Activated T-cell treated with anti-CD3 and anti-CD28 coated beads for 48 hours (primary cell): ENCODE results near the gene BCL3.

Experiments used
- DNase-seq: peaks from one replicate; pipeline ENCODE4 v3.0.0-alpha.2; 2020; ENCODE audit warnings: low read depth

The BCL3 gene

GRCh38 chr19:44741841-44742329, 6.6 kb upstream of the BCL3 start:
- no peak for DNase-seq

DNA sequence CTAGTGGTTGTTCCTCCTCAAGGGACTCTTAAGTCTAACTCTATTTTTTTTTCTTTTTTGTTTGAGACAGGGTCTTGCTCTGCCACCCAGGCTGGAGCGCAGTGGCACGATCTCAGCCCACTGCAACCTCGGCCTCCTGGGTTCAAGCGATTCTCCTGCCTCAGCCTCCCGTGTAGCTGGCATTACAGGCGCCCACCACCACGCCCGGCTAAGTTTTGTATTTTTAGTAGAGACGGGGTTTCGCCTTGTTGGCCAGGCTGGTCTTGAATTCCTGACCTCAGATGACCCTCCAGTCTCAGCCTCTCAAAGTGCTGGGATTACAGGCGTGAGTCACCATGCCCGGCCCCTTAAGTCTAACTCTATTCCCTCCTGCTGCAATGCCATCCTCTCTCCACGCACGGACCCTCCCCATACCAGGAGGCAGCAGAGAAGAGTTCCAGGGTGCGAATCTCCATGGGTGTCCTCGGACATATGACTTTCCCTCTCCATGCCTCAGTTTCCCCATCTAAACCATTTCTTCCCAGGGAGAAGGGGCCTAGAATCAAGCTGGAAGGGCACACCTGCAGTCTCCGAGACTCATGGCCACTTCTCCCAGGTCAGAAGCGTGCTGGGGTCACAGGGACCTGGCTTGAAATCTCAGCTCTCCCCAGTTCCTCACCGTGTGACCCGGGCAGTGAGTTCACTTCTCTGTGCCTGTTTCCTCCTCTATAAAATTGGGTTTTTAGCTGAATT, 6.0 kb upstream of the BCL3 start:
- no peak for DNase-seq

DNA sequence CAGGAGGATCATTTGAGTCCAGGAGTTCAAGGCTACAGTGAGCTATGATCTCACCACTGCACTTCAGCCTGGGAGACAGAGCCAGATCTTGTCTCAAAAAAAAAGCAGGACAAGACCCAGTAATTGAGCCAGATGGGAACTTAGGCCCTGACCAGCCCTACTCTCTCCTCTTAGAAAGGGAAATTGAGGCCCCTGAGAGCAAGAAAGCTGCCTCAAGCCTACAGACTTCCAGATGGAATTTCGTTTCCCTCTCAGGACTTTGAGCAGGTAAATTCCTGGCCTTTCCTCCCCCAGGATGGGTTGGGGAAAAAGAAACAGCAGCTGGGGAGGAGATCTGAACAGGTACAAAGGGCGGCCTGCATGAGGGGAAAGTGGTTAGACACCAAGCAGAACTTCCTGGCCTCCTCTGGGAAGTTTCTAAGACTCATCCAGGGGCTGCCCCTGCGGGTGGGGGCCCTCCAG, 3.6 kb upstream of the BCL3 start:
- DNase-seq, result no peak

DNA sequence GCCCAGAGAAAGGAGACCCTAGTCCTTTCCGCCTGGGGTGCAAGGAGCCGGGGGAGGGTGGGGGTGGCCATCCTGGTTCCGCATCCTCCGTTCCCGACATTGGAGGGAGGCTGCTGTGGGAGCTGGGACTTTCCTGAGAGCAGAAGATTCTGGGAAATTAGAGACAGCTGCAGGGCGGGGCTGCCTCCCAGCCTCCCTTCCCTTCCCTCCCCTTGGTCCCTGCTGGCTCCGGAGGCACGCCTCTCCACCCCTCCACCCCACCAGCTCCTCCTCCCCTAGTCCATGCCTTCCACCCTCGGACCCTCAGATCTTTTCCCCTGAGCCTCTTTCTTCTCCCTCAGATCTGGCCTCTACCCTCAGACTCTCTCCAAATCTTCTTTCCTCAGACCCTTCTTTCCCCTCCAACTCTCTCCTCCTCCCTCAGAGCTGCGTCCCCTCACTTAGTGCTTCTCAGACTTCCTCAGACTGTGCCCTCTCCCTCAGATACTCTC, 3.1 kb upstream of the BCL3 start:
- no peak for DNase-seq

DNA sequence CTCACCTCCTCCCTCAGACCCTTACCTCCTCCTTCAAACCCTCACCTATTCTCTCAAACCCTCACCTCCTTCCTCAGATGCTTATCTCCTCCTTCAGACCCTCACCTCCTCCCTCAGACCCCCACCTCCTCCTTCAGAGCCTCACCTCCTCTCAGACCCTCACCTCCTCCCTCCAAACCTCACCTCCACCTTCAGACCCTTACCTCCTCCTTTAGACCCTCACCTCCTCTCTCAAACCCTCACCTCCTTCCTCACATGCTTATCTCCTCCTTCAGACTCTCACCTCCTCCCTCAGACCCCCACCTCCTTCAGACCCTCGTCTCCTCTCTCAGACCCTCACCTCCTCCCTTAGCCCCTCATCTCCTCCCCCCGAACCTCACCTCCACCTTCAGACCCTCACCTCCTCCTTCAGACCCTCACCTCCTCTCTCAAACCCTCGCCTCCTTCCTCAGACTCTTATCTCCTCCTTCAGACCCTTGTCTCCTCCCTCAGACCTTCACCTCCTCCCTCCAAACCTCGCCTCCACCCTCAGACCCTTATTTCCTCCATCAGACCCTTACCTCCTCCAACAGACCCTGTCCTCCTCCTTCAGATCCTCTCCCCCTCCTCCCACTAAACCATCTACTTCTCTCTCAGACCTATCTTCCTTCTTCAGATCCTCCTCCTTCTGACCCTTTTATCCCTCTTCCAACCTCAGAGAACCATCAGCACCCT, 2.5 kb upstream of the BCL3 start:
- no peak for DNase-seq

DNA sequence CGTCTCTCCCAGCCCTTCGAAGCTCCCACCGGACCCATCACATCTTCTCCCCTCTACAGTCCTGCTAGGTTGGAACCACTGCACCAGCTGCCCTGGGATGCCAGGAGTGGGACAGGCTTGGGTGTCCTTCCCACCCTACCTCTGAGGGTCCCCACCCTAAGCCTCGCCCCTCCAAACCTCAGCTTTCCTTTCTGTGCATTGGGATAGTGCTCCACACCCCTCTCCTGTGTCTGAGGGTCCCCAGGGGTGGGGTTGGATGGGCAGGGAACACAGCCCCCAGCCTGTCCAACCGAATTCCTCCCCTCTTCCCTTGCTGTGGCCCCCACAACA, 1.9 kb upstream of the BCL3 start:
- DNase-seq, result no peak

DNA sequence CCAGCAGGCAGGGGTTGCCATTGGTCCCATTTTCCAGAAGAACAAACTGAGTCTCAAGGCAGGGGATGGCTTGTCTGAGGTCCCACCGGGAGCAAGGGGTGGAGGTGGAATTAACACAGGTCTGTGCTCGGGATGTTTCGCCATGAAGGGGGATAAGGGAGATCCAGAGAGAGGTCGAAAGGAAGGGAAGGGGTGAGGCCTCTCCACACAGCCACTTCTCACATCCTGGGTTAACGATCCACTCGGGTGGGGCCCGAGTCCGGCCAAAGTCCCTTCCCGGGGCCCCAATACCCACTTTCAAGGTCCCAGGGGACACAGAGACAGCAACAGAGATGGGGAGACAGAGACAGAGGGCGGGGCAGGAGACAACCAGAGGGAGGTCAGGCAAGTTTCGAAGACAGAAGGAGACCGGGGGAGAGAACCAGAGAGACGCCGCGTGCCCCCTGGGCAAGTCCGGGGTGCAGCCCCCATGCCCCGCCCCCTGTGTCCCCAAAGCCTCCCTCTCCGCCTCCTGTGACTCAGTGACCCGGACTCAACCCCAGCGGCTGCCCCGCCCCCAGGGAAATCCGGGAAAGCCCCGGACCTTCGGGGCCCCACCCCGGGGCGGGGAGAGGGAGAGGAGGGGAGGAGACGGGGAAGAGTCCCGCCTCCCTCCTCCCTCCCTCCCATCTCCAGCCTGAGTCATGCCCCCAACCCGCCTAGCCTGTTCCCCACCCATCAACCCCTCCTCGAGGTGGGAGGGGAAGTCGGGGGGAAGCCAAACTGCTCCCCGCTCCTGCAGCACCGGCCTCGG, 1.4 kb upstream of the BCL3 start:
- DNase-seq, result peak; percentile 93

DNA sequence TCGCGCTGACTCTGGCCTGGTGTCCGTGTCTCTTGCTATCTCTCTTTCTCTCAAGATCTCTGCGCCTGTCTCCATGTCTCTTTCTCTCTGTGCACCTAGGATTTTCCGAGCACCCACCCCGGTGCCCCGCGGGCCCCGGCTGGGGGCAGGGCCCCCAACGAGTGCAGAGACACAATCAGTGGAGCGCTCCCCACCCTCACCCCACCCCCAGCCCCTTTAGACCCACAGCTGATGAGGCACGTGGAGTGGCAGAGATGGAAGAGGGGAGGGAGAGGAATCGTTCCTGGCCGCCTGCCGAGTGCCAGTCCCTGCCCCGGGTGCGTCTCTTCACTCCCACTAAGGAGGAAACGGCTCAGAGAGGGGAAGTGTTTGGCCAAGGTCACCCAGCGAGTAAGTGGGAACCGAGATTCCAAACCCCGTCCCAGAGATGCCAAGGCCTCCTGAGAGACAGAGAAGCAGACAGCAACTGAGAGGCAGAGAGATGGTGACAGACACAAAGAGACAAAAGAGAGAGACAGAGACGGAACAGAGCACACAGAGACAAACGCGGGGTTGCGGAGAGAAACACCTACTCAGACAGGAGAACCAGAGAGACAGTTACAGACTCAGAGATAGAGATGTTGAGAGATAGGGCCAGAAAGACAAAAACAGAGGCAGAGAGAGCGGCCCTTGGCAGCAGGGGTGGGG, 626 bp upstream of the BCL3 start:
- DNase-seq, result peak; percentile 31

GRCh38 chr19:44749292-44749691, 784 bp downstream of the BCL3 start:
- no peak for DNase-seq

DNA sequence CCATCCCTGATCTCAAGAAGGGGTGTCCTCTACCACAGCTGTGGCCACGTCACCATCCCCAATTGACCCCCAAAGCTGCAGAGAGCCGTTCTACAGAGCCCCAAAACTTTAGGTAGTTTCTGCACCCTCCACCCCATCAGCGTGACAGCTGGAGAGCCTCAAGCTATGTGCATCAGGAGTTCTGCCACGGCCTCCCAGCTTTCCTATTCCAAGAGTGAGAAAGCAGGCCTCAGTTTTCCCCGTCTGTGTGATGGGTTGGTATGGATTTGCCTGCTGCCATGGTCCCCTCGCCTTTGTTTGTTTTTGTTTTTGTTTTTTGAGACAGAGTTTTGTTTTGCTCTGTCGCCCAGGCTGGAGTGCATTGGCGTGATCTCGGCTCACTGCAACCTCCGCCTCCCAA, 1.5 kb downstream of the BCL3 start:
- DNase-seq, result no peak

- no peak for DNase-seq
These were observed 3.8 kb downstream of the BCL3 start for GRCh38 chr19:44752123-44752815.

- peak; percentile 91 for DNase-seq
These were observed 4.5 kb downstream of the BCL3 start for GRCh38 chr19:44752816-44753625.

- DNase-seq, result no peak
These were observed 5.1 kb downstream of the BCL3 start for GRCh38 chr19:44753626-44753931.

DNA sequence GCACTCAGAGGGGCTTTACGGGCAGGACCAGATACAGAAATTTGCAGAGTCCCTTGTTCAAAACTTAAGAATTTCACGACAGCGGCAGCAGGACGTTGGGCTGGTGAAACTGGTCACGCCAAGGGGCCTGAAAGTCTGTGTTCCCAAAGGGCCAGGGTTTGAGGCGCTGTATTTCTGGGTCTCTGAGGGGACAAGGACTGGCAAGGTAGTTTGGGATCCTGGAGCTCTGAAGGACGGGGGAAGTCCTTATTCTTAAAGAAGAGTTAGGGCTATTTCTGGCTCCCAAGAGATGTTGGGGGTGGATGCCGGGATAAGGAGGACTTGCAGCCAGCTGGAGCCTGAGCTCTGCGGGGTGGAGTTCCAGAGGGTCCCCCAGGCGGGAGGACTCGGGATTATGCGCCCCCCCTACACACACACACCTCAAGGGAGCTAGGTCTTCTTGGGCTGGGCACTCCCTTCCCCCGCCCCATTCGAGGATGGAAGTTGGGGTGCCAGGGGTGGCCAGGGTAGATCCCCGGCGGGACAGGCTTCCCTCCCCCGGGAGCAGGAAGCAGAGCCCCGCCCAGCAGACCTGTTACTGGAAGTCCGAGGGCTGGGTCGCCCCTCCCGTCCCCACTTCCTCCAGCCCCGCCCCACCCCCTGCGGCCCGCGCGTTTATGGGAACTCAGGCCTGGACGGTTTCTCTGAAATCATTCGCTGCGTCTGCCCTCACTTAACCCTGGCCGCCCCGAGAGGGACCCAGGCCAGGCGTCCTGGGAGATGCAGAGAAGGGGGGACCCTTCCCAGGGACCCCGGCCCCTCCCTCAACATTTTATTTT, 5.6 kb downstream of the BCL3 start:
- peak; percentile 83 for DNase-seq

DNA sequence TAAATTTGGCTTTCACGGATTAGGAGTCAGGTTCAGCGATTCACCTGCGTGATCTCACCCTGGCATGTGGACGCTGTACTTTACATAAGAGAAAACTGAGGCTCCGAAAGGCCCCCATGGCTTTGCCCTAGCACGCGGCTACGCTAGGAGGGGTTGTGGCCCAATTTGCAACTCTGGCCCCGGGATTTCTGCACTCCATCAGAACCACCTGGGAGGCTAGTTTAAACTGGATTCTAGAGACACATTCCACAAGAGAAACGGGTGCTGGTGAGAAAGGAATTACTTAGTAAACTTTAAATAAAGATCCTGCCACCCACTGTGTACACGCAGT, 6.2 kb downstream of the BCL3 start:
- no peak for DNase-seq

GRCh38 chr19:44755219-44755618, 6.7 kb downstream of the BCL3 start:
- DNase-seq, result no peak

DNA sequence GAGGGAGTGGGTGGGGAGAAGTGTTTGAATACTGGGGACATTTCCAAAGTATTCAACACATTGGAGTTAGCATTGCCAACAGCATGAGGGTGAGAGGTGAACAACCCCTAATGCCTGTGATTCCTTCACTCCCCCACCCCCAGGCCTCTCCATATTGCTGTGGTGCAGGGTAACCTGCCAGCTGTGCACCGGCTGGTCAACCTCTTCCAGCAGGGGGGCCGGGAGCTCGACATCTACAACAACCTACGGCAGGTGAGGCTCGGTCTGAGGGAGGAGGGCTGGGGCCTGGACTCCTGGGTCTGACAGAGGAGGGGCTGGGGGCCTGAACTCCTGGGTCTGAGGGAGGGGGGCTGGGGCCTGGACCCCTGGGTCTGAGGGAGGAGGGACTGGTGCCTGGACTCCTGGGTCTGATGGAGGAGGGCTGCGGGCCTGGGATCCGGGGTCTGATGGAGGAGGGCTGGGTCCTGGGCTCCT, 7.6 kb downstream of the BCL3 start:
- DNase-seq, result no peak

DNA sequence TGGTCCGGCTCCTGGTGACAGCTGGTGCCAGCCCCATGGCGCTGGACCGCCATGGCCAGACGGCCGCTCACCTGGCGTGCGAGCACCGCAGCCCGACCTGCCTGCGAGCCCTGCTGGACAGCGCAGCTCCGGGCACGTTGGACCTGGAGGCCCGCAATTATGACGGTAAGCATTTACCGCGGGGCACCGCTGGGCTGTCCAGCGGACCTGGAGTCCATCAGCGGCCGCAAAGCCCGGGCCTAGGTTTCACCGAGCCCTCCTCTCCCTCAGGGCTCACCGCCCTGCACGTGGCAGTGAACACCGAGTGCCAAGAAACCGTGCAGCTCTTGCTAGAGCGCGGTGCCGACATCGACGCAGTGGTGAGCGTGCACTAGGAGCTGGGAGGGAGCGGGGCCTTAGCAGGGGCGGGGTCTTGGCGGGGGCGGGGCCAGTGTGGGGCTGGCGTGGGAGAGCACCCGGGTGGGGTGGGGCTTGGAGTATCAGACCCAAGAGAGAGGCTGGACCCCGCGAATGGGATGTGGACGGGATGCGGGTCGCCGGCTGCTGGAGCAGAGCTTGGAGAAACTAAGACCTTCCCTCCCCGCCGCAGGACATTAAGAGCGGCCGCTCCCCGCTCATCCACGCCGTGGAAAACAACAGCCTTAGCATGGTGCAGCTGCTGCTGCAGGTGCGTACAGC, 8.7 kb downstream of the BCL3 start:
- no peak for DNase-seq
